GM23338 (cell line): ENCODE measurements around the gene TIMM8B. TPM values are rescaled to one million over a fixed set of nuclear protein-coding genes. Genes with fewer than 3 reads are reported as not detected.

ENCODE experiments used
- ATAC-seq: fragments of 200-7000 bp; cut with Tn5 transposase; 3 replicates; pipeline ENCODE4 v1.9.1; 2020
- DNase-seq: peaks from one replicate; pipeline ENCODE4 v3.0.0-alpha.2; 2015; ENCODE audit warnings: low spot score
- H2AFZ ChIP-seq: fragments of 200-600 bp; sonication (generic); 2 replicates; pipeline ENCODE4 v1.8.0; 2016; ENCODE audit warnings: antibody characterized with exemption, mild to moderate bottlenecking, moderate library complexity
- H3F3A ChIP-seq: fragments of 200-600 bp; sonication (generic); replicated peaks from 2 replicates; pipeline ENCODE4 v1.8.0; 2017; ENCODE audit warnings: antibody characterized with exemption, mixed run types, low read depth
- H3K27ac ChIP-seq: fragments of 200-600 bp; sonication (generic); 2 replicates; pipeline ENCODE4 v1.6.1; 2016; ENCODE audit warnings: low read depth
- H3K27me3 ChIP-seq: fragments of 200-600 bp; sonication (generic); 2 replicates; pipeline ENCODE4 v1.8.0; 2016; ENCODE audit warnings: mild to moderate bottlenecking, mixed run types, moderate library complexity; ENCODE audit not compliant: insufficient read depth
- H3K36me3 ChIP-seq: fragments of 200-600 bp; sonication (generic); 2 replicates; pipeline ENCODE4 v1.8.0; 2016; ENCODE audit warnings: mild to moderate bottlenecking; ENCODE audit not compliant: insufficient read depth
- H3K4me1 ChIP-seq: fragments of 200-600 bp; sonication (generic); 2 replicates; pipeline ENCODE4 v1.8.0; 2016; ENCODE audit warnings: mild to moderate bottlenecking, moderate library complexity; ENCODE audit not compliant: insufficient read depth
- H3K4me2 ChIP-seq: fragments of 200-600 bp; sonication (generic); 2 replicates; pipeline ENCODE4 v1.7.1; 2017; ENCODE audit warnings: mixed run types
- H3K4me3 ChIP-seq: fragments of 200-600 bp; sonication (generic); 2 replicates; pipeline ENCODE4 v1.6.1; 2016; ENCODE audit warnings: mixed run types
- H3K79me2 ChIP-seq: fragments of 200-600 bp; sonication (generic); replicated peaks from 2 replicates; pipeline ENCODE4 v1.8.0; 2017; ENCODE audit warnings: mild to moderate bottlenecking; ENCODE audit not compliant: insufficient read depth
- H3K9me2 ChIP-seq: fragments of 200-600 bp; sonication (generic); 2 replicates; pipeline ENCODE4 v1.8.0; 2017; ENCODE audit not compliant: insufficient read depth
- H4K20me1 ChIP-seq: fragments of 200-600 bp; sonication (generic); replicated peaks from 2 replicates; pipeline ENCODE4 v1.8.0; 2017; ENCODE audit warnings: mild to moderate bottlenecking; ENCODE audit not compliant: insufficient read depth
- H3K27ac Mint-ChIP-seq: 2 replicates; pipeline ENCODE4 v1.8.0; 2020; ENCODE audit warnings: inconsistent platforms, mild to moderate bottlenecking, moderate library complexity, mixed read lengths
- H3K27me3 Mint-ChIP-seq: 3 replicates; pipeline ENCODE4 v1.8.0; 2022; ENCODE audit warnings: low read depth, mild to moderate bottlenecking, moderate library complexity, mixed read lengths, inconsistent platforms; ENCODE audit not compliant: insufficient read depth, poor library complexity
- H3K36me3 Mint-ChIP-seq: 3 replicates; pipeline ENCODE4 v1.8.0; 2021; ENCODE audit warnings: low read depth, mild to moderate bottlenecking, inconsistent platforms, moderate library complexity, mixed read lengths
- H3K4me1 Mint-ChIP-seq: 3 replicates; pipeline ENCODE4 v1.8.0; 2020; ENCODE audit warnings: mild to moderate bottlenecking, inconsistent platforms, mixed read lengths
- H3K4me3 Mint-ChIP-seq: 3 replicates; pipeline ENCODE4 v1.8.0; 2021; ENCODE audit warnings: moderate library complexity, mild to moderate bottlenecking, inconsistent platforms, mixed read lengths
- H3K9me3 Mint-ChIP-seq: 3 replicates; pipeline ENCODE4 v1.8.0; 2020; ENCODE audit warnings: moderate library complexity, mild to moderate bottlenecking, inconsistent platforms, mixed read lengths
- CREB1 ChIP-seq: fragments of 250-450 bp; sonication (Bioruptor Pico); IDR thresholded peaks from 2 replicates; pipeline ENCODE4 v1.5.0; 2020; ENCODE audit warnings: low read depth, mild to moderate bottlenecking, moderate library complexity
- CTCF ChIP-seq, 2 experiments: fragments of 200-600 bp in 1 of 2; sonication (generic) in 1 of 2; conservative IDR thresholded peaks; 2 replicates each; pipeline versions ENCODE4 v1.5.1 to v1.6.1; 2016 to 2017; ENCODE audit warnings: antibody characterized with exemption in 2 of 2, low read depth in 2 of 2, mild to moderate bottlenecking in 2 of 2, moderate library complexity in 1 of 2
- ETS1 ChIP-seq: IDR thresholded peaks from 2 replicates; pipeline ENCODE4 v1.6.1; 2016; ENCODE audit warnings: antibody characterized with exemption
- JUNB ChIP-seq: IDR thresholded peaks from one replicate; pipeline ENCODE4 v1.6.1; 2016; ENCODE audit warnings: antibody characterized with exemption; ENCODE audit not compliant: unreplicated experiment
- NANOG ChIP-seq: IDR thresholded peaks from 2 replicates; pipeline ENCODE4 v1.6.1; 2016; ENCODE audit warnings: antibody characterized with exemption, borderline replicate concordance
- POLR2AphosphoS5 ChIP-seq: IDR thresholded peaks from 2 replicates; pipeline ENCODE4 v1.6.1; 2016; ENCODE audit warnings: antibody characterized with exemption, low read depth
- STAT1 ChIP-seq: IDR thresholded peaks from one replicate; pipeline ENCODE4 v1.6.1; 2016; ENCODE audit warnings: antibody characterized with exemption; ENCODE audit not compliant: unreplicated experiment
- ZNF114 ChIP-seq: fragments of 250-450 bp; sonication (Bioruptor Pico); IDR thresholded peaks from 2 replicates; pipeline ENCODE4 v1.5.0; 2020; ENCODE audit warnings: mild to moderate bottlenecking, moderate library complexity
- ZNF331 ChIP-seq: fragments of 250-450 bp; sonication (Bioruptor Pico); IDR thresholded peaks from 2 replicates; pipeline ENCODE4 v1.5.0; 2020; ENCODE audit warnings: low read depth, mild to moderate bottlenecking, moderate library complexity
- polyA plus RNA-seq: library from polyadenylated mRNA; unstranded; fragments of >200 nt; fragmentation: Nextera tagmentation; extraction: Ambion mirVana; gene quantifications from 2 replicates; pipeline ENCODE4 v1.2.1, GENCODE V29; 2016
- total RNA-seq: library from RNA; depleted of rRNA; stranded (reverse); fragments of >200 nt; shearing (Covaris generic); gene quantifications from 2 replicates; pipeline ENCODE4 v1.2.3, GENCODE V29; 2014
- TF ChIP-seq, protein P1 (sequence below): fragments of 250-450 bp; sonication (Bioruptor Pico); IDR thresholded peaks from 2 replicates; pipeline ENCODE4 v1.5.0; 2020; ENCODE audit warnings: mild to moderate bottlenecking, moderate library complexity
- TF ChIP-seq, protein P2 (sequence below): IDR thresholded peaks from one replicate; pipeline ENCODE4 v1.6.1; 2018; ENCODE audit warnings: antibody characterized with exemption; ENCODE audit not compliant: unreplicated experiment

Gene TIMM8B
- total and polyA plus RNA-seq, 2 experiments from 2014 or later, result 52.4 to 251 TPM

DNA sequence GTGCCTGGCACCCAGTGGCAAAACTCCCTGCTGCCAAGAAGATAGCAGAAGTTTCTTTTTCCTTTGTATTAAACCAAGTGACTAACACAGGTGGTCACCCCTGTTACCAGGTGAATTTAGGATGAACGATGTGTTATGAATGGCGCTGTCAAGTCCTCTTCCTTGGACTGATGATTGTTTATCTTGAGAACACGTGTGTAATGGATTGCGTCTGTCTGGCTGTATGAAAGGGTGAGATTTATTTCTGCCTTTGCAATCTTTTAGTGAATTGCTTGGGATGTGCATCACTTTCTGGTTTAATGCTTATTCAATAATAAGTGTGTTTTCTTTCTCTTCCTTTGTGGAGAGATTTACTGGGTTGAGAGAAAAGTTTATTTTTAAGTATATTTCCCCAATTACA lies 36.6 kb upstream of the TIMM8B start (continued):
- TF ChIP-seq, protein P1, sequence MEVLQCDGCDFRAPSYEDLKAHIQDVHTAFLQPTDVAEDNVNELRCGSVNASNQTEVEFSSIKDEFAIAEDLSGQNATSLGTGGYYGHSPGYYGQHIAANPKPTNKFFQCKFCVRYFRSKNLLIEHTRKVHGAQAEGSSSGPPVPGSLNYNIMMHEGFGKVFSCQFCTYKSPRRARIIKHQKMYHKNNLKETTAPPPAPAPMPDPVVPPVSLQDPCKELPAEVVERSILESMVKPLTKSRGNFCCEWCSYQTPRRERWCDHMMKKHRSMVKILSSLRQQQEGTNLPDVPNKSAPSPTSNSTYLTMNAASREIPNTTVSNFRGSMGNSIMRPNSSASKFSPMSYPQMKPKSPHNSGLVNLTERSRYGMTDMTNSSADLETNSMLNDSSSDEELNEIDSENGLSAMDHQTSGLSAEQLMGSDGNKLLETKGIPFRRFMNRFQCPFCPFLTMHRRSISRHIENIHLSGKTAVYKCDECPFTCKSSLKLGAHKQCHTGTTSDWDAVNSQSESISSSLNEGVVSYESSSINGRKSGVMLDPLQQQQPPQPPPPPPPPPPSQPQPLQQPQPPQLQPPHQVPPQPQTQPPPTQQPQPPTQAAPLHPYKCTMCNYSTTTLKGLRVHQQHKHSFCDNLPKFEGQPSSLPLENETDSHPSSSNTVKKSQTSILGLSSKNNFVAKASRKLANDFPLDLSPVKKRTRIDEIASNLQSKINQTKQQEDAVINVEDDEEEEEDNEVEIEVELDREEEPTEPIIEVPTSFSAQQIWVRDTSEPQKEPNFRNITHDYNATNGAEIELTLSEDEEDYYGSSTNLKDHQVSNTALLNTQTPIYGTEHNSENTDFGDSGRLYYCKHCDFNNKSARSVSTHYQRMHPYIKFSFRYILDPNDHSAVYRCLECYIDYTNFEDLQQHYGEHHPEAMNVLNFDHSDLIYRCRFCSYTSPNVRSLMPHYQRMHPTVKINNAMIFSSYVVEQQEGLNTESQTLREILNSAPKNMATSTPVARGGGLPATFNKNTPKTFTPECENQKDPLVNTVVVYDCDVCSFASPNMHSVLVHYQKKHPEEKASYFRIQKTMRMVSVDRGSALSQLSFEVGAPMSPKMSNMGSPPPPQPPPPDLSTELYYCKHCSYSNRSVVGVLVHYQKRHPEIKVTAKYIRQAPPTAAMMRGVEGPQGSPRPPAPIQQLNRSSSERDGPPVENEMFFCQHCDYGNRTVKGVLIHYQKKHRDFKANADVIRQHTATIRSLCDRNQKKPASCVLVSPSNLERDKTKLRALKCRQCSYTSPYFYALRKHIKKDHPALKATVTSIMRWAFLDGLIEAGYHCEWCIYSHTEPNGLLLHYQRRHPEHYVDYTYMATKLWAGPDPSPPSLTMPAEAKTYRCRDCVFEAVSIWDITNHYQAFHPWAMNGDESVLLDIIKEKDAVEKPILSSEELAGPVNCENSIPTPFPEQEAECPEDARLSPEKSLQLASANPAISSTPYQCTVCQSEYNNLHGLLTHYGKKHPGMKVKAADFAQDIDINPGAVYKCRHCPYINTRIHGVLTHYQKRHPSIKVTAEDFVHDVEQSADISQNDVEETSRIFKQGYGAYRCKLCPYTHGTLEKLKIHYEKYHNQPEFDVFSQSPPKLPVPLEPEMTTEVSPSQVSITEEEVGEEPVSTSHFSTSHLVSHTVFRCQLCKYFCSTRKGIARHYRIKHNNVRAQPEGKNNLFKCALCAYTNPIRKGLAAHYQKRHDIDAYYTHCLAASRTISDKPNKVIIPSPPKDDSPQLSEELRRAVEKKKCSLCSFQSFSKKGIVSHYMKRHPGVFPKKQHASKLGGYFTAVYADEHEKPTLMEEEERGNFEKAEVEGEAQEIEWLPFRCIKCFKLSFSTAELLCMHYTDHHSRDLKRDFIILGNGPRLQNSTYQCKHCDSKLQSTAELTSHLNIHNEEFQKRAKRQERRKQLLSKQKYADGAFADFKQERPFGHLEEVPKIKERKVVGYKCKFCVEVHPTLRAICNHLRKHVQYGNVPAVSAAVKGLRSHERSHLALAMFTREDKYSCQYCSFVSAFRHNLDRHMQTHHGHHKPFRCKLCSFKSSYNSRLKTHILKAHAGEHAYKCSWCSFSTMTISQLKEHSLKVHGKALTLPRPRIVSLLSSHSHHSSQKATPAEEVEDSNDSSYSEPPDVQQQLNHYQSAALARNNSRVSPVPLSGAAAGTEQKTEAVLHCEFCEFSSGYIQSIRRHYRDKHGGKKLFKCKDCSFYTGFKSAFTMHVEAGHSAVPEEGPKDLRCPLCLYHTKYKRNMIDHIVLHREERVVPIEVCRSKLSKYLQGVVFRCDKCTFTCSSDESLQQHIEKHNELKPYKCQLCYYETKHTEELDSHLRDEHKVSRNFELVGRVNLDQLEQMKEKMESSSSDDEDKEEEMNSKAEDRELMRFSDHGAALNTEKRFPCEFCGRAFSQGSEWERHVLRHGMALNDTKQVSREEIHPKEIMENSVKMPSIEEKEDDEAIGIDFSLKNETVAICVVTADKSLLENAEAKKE, result no peak
- TF ChIP-seq ZNF114 (CRISPR knock-in tag), result no peak
- no peak for TF ChIP-seq ETS1
- TF ChIP-seq ZNF331 (CRISPR knock-in tag), result no peak
- no peak for TF ChIP-seq JUNB
- no peak for TF ChIP-seq CREB1

DNA sequence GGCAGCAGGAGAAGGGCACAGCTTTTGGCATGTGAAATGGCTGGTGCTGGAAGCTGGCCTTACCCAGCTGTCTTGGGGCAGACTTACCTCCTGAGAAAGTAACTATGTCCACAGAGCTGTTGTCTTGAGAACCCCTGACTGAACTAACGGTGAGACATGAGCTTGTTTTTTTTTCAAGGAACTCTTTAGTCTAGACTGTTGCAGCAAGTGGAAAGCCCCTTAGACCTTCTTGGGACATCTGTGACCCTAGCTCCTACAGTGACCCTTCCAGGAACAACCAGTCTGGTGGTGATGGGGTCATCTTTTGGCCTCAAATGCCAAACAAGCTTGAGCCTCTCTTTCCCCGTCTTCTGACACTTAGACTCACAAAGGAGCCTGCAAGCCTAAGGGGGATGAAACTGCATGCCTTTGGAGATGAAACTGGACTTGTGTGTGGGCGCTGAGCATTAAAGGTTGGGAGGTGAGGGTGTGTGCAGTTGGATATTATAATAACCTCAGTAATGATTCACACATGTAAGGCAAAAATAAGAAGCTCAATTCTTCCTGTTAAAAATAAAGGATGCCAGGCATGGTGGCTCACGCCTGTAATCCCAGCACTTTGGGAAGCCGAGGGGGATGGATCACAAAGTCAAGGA lies 35.5 kb upstream of the TIMM8B start:
- no peaks in the 10 kb centered on the region for H3K4me1 ChIP-seq
- Mint-ChIP-seq H3K36me3 (no peaks in the 10 kb centered on the region), H3K4me3 (no peak overlapping the region), H3K9me3 (peaks cover 3% of the 10 kb centered on the region; the same call in 1 of the 3 replicates), H3K27me3 (peaks cover 2% of the 10 kb centered on the region), H3K4me1 (no peaks in the 10 kb centered on the region), H3K27ac (no peak overlapping the region)
- no peaks in the 10 kb centered on the region for H3K79me2 ChIP-seq
- no peaks in the 10 kb centered on the region for H3K36me3 ChIP-seq
- no peaks in the 10 kb centered on the region for H3K9me2 ChIP-seq
- H3K27me3 ChIP-seq, result no peaks in the 10 kb centered on the region
- TF ChIP-seq NANOG (no peak), CREB1 (no peak), POLR2AphosphoS5 (no peak), STAT1 (no peak), CTCF (conservative IDR thresholded peaks at IDR 0.05; ENCODE audit: low read depth in 2 of 2) (no peak), JUNB (no peak)
- TF ChIP-seq, protein P2, sequence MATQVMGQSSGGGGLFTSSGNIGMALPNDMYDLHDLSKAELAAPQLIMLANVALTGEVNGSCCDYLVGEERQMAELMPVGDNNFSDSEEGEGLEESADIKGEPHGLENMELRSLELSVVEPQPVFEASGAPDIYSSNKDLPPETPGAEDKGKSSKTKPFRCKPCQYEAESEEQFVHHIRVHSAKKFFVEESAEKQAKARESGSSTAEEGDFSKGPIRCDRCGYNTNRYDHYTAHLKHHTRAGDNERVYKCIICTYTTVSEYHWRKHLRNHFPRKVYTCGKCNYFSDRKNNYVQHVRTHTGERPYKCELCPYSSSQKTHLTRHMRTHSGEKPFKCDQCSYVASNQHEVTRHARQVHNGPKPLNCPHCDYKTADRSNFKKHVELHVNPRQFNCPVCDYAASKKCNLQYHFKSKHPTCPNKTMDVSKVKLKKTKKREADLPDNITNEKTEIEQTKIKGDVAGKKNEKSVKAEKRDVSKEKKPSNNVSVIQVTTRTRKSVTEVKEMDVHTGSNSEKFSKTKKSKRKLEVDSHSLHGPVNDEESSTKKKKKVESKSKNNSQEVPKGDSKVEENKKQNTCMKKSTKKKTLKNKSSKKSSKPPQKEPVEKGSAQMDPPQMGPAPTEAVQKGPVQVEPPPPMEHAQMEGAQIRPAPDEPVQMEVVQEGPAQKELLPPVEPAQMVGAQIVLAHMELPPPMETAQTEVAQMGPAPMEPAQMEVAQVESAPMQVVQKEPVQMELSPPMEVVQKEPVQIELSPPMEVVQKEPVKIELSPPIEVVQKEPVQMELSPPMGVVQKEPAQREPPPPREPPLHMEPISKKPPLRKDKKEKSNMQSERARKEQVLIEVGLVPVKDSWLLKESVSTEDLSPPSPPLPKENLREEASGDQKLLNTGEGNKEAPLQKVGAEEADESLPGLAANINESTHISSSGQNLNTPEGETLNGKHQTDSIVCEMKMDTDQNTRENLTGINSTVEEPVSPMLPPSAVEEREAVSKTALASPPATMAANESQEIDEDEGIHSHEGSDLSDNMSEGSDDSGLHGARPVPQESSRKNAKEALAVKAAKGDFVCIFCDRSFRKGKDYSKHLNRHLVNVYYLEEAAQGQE, result no peak
- ATAC-seq (no peak), DNase-seq (no peak)
- no peak overlapping the region for H3K4me2 ChIP-seq
- H3K4me3 ChIP-seq, result no peak overlapping the region
- no peak overlapping the region for H2AFZ ChIP-seq
- no peaks in the 10 kb centered on the region for H4K20me1 ChIP-seq
- no peak overlapping the region for H3K27ac ChIP-seq
- H3F3A ChIP-seq, result no peaks in the 10 kb centered on the region
